Measurements from ENCODE around the gene SLC51A. TPM values are rescaled to one million over a fixed set of nuclear protein-coding genes. Genes with fewer than 3 reads are reported as not detected.
A peak's percentile ranks its signal among the peaks of the same experiment; 100 is the strongest.

SLC51A gene
- total RNA-seq, 2 donors from 2014 or later: not detected

DNA sequence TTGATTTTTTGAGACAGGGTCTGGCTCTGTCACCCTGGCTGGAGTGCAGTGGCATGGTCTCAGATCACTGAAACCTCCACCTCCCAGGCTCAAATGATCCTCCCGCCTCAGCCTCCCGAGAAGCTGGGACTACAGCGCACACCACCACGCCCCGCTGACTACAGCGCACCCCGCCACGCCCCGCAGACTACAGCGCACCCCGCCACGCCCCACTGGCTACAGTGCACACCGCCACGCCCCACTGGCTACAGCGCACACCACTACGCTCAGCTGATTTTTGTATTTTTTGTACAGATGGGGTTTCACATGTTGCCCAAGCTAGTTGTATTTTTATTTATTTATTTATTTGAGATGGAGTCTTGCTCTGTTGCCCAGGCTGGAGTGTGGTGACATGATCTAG, 35.6 kb downstream of the SLC51A start:
- Mint-ChIP-seq H3K27me3 (ENCODE audit: low read depth) (no peaks in the 10 kb centered on the region), H3K9me3 (no peaks in the 10 kb centered on the region), H3K4me1 (ENCODE audit: low read depth) (peaks cover 4% of the 10 kb centered on the region), H3K4me3 (no peak overlapping the region), H3K27ac (no peak overlapping the region), H3K36me3 (ENCODE audit: insufficient read depth in 2 of 2) (peaks cover 2 to 6% of the 10 kb centered on the region in 2 donors)
- DNase-seq (no peak), ATAC-seq (replicated peaks in 1 of 2) (no peak)

DNA sequence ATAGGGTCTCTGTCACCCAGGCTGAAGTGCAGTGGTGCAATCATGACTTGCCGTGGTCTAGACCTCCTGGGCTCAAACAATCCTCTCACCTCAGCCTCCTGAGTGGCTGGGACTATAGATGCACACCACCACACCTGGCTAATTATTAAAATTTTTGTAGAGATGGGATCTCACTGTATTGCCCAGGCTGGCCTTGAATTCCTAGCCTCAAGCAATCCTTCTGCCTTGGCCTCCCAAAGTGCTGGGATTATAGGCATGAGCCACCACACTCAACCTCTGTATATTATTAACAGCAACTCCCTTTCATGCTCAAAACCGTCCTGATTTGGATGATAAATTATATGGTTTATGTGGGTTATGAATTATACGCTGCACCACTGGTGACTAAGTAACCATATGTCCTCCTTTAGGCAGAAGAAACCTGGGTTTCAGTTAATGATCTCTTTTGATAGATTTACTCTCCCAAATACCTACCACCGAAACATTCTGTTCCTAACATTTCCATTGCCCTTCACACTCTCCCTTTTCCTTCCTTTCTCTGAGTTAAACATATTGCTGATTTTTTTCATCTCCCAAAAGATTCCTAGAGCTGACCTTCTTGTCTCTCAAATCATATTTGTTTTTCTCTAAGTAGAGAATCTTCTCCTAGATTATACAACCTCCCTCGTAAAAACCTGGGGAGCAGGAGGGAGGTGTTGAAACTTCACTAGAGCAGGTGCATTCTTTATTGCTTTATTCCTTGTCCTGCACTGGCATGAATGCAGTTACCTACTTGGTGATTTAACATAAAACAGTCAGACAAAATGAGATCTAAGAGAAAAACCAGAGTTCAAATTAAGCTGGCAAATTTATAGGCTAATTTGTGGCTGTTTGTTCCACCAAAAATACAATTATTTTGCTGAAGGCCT, 38.3 kb downstream of the SLC51A start:
- no peaks in the 10 kb centered on the region for H3K27me3 Mint-ChIP-seq (ENCODE audit: low read depth)
- no peaks in the 10 kb centered on the region for H3K9me3 Mint-ChIP-seq
- peak overlapping the region; percentile 0 for H3K27ac Mint-ChIP-seq
- no peak overlapping the region for H3K4me3 Mint-ChIP-seq
- H3K4me1 Mint-ChIP-seq (ENCODE audit: low read depth): peaks cover 9% of the 10 kb centered on the region
- DNase-seq (no peak), ATAC-seq (replicated peaks in 1 of 2) (no peak)
- H3K36me3 Mint-ChIP-seq (ENCODE audit: insufficient read depth in 2 of 2): peaks cover 2 to 5% of the 10 kb centered on the region in 2 donors

DNA sequence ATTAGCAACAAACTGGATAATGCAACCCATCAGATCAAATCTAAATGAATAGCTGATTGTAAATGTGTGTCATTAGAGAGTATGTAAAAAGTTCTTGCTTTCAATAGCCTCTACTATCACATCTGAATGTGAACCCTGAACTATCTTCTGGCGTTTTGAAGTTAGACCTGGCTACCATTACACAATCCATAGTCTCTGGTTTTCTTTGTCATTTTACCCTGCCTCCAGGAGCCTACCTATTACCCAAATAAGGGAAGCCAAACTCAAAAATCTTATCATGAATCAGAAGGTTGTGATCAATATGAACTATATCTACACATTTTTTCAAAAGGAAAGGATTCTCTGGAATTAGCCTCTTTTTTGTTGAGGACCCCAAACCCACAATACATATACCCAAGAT, 39.4 kb downstream of the SLC51A start:
- DNase-seq: no peak
- Mint-ChIP-seq H3K4me1 (ENCODE audit: low read depth) (peaks cover 9% of the 10 kb centered on the region), H3K36me3 (ENCODE audit: insufficient read depth in 2 of 2) (peaks cover 2 to 5% of the 10 kb centered on the region in 2 donors), H3K4me3 (no peak overlapping the region), H3K27ac (no peak overlapping the region), H3K27me3 (ENCODE audit: low read depth) (no peaks in the 10 kb centered on the region), H3K9me3 (no peaks in the 10 kb centered on the region)
- no peak for ATAC-seq (replicated peaks in 1 of 2)

DNA sequence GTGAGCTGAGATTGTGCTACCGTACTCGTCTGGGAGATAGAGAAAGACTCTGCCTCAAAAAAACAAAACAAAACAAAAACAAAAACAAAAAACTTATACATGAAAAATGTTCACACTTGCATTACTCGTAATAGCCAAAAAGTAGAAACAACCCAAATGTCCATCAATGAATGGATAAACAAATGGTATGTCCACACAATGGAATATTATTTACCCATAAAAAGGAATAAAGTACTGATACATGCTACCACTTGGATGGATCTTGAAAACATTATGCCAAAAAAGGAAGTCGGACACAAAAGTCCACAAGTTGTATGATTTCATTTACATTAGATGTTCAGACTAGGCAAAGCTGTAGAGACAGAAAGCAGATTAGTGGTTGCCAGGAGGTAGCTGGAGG, 44.5 kb downstream of the SLC51A start:
- Mint-ChIP-seq H3K27me3 (ENCODE audit: low read depth) (no peaks in the 10 kb centered on the region), H3K4me3 (no peak overlapping the region), H3K36me3 (ENCODE audit: insufficient read depth in 2 of 2) (peaks cover 9 to 10% of the 10 kb centered on the region in 2 donors), H3K27ac (peak overlapping the region; percentile 78), H3K4me1 (ENCODE audit: low read depth) (peaks cover 5% of the 10 kb centered on the region), H3K9me3 (peaks cover 0 to 2% of the 10 kb centered on the region in 2 donors)
- ATAC-seq (replicated peaks in 1 of 2): no peak
- no peak for DNase-seq

DNA sequence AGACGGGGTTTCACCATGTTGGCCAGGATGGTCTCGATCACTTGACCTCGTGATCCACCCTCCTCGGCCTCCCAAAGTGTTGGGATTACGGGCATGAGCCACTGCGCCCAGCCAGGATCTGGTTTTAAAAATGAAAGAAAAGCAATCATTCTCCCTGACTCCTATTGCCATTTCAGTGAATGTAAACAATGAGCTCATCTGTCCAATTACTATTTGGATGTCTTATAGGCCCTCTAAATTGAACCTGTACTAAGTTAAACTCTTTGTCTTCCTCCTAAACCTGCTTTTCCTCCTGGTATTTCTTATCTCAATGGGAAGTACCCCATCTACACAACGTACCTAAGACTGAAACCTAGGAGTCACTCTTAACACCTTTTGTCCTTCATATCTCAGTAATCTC, 47.5 kb downstream of the SLC51A start:
- Mint-ChIP-seq H3K27ac (no peak overlapping the region), H3K36me3 (ENCODE audit: insufficient read depth in 2 of 2) (peaks cover 8 to 12% of the 10 kb centered on the region in 2 donors), H3K4me3 (no peak overlapping the region), H3K4me1 (ENCODE audit: low read depth) (peaks cover 5% of the 10 kb centered on the region), H3K9me3 (peaks cover 0 to 2% of the 10 kb centered on the region in 2 donors), H3K27me3 (ENCODE audit: low read depth) (no peaks in the 10 kb centered on the region)
- ATAC-seq (replicated peaks in 1 of 2): no peak
- DNase-seq: no peak

DNA sequence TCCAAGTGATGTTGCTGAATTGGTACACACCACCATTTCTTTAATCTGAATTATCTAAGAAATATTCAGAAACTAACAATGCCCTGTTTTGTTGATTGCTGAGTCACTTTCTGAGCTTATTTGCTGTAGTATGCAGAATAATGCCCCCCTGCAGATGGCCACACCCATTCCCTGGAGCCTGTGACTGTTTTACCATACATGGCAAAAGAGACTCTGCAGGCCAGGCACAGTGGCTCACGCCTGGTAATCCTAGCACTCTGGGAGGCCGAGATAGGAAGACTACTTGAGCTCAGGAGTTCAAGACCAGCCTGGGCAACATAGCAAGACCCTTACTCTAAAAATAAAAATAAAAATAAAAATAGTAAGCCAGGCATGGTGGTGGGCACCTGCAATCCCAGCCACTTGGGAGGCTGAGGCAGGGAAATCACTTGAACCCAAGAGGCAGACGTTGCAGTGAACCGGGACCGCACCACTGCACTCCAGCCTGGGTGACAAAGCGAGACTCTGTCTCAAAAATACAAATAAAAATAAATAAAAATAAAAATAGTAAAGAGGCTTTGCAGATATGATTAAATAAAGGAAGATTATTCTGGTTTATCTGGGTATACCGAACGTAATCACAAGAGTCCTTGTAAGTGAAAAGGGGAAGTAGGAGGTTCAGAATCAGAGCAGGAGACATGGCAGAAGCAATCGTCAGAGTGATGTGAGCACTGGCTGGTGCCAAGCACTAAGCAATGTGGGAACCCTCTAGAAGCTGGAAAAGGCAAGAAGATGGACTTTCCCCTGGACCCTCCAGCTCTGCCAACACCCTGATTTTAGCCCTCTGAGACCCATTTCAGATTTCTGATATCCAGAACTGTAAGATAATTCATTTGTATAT, 52.2 kb downstream of the SLC51A start:
- no peaks in the 10 kb centered on the region for H3K27me3 Mint-ChIP-seq (ENCODE audit: low read depth)
- H3K9me3 Mint-ChIP-seq: no peaks in the 10 kb centered on the region
- ATAC-seq (replicated peaks in 1 of 2): no peak
- peaks cover 27% of the 10 kb centered on the region for H3K4me1 Mint-ChIP-seq (ENCODE audit: low read depth)
- H3K27ac Mint-ChIP-seq: peak overlapping the region; percentile 63
- H3K4me3 Mint-ChIP-seq: no peak overlapping the region
- H3K36me3 Mint-ChIP-seq (ENCODE audit: insufficient read depth in 2 of 2): peaks cover 15 to 22% of the 10 kb centered on the region in 2 donors
- DNase-seq: no peak

DNA sequence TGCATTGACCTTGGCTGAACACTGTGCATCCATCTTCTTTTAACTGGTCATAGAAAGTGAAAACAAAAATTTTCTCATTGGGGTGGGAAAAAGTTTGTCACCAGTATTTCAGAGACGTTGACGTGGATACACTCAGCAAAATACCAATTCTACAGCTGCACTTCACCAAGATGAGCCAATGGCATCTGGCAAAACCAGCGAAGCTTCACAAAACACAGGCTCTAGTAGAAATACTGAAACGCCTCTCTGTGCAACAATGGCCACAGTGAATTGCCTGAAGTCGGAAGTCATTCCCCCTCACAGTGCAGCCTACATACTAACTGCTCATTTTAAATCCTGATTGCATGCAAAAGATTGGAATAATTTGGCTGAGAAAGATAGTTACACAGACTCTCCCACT, 54.2 kb downstream of the SLC51A start:
- H3K36me3 Mint-ChIP-seq (ENCODE audit: insufficient read depth in 2 of 2): peaks cover 13 to 23% of the 10 kb centered on the region in 2 donors
- no peak for ATAC-seq (replicated peaks in 1 of 2)
- H3K27me3 Mint-ChIP-seq (ENCODE audit: low read depth): no peaks in the 10 kb centered on the region
- H3K4me1 Mint-ChIP-seq (ENCODE audit: low read depth): peaks cover 47% of the 10 kb centered on the region
- peaks cover 0 to 1% of the 10 kb centered on the region in 2 donors for H3K9me3 Mint-ChIP-seq
- DNase-seq: no peak
- peak overlapping the region; percentile 56 for H3K27ac Mint-ChIP-seq
- H3K4me3 Mint-ChIP-seq: no peak overlapping the region

DNA sequence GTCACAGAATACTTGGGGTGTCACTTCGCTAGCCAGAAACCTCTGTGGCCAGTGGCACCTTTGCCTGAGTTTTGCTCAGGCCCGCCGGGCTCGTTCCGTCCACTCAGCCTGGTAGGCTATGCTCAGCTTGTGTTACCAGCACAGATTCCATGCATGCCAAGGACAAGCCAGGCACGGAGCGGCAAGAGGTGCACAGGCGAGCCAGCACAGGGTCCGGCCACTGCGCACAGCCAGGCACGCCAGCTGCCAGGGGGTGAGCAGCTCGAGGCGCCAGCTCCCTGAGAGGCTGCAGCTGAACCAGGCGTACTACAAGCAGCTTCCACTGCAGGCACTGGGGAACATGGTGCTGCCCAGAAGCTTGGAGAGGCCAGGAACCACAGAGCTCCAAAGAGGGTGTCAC, 56.5 kb downstream of the SLC51A start:
- no peaks in the 10 kb centered on the region for H3K27me3 Mint-ChIP-seq (ENCODE audit: low read depth)
- peak overlapping the region; percentile 93 for H3K27ac Mint-ChIP-seq
- ATAC-seq (replicated peaks in 1 of 2) (no peak), DNase-seq (no peak)
- H3K4me1 Mint-ChIP-seq (ENCODE audit: low read depth): peaks cover 65% of the 10 kb centered on the region
- H3K36me3 Mint-ChIP-seq (ENCODE audit: insufficient read depth in 2 of 2): peaks cover 13 to 20% of the 10 kb centered on the region in 2 donors
- peaks cover 0 to 1% of the 10 kb centered on the region in 2 donors for H3K9me3 Mint-ChIP-seq
- H3K4me3 Mint-ChIP-seq: peak overlapping the region; percentile 36 to 60

DNA sequence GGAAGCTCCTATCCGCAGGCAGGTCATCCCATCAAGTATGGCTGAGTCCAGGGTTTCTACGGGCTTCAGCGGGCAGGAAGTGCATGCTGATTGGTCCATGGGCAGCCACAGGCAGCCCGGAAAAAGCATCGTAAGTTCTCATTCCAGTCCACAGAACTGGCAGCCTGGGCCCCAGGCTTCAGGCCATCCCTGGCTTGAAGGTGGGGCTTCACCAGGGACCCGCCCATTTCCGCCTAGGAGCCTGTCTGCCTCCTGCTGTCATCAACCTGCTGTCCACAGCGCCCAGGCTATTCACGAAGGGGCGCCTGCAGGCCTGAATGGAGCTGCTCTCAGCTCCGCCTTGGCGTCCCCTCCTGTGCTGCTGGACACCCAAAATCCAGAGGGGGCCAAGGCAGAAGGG, 57.3 kb downstream of the SLC51A start:
- peaks cover 13 to 23% of the 10 kb centered on the region in 2 donors for H3K36me3 Mint-ChIP-seq (ENCODE audit: insufficient read depth in 2 of 2)
- H3K4me3 Mint-ChIP-seq: peak overlapping the region in 1 of 2 donors; percentile 65
- DNase-seq: peak in 1 of 2 donors; percentile 8

DNA sequence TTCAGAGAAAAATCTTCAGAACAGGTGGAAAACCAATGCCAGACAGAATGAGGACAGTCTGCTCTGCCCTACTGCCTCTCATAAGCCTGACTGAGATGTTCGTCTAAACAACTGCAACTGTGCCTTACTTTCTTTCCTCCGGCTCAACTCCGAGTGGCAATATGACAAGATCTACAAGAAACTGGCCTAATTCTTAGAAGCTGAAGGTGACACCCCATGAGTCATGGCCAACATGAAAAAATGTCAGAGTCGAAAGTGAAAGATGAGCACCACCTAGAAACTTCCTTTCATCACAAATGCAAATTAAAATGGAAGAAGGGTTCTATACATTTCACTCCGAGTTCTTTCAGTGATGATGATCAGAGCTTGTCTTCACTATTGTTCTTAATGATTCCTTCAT, 58.3 kb downstream of the SLC51A start:
- DNase-seq (peak; percentile 75 to 79), ATAC-seq (replicated peaks in 1 of 2) (peak; percentile 89 to 90)
- Mint-ChIP-seq H3K4me3 (peak overlapping the region; percentile 65 to 90), H3K27ac (peak overlapping the region; percentile 97), H3K27me3 (ENCODE audit: low read depth) (no peaks in the 10 kb centered on the region), H3K9me3 (peaks cover 0 to 1% of the 10 kb centered on the region in 2 donors), H3K4me1 (ENCODE audit: low read depth) (peaks cover 83% of the 10 kb centered on the region), H3K36me3 (ENCODE audit: insufficient read depth in 2 of 2) (peaks cover 9 to 18% of the 10 kb centered on the region in 2 donors)

More for the DNA sequence above, 57.3 kb downstream of the SLC51A start:
- peak overlapping the region; percentile 93 for H3K27ac Mint-ChIP-seq
- H3K9me3 Mint-ChIP-seq: peaks cover 0 to 1% of the 10 kb centered on the region in 2 donors
- no peak for ATAC-seq (replicated peaks in 1 of 2)
- H3K4me1 Mint-ChIP-seq (ENCODE audit: low read depth): peaks cover 73% of the 10 kb centered on the region
- no peaks in the 10 kb centered on the region for H3K27me3 Mint-ChIP-seq (ENCODE audit: low read depth)

DNA sequence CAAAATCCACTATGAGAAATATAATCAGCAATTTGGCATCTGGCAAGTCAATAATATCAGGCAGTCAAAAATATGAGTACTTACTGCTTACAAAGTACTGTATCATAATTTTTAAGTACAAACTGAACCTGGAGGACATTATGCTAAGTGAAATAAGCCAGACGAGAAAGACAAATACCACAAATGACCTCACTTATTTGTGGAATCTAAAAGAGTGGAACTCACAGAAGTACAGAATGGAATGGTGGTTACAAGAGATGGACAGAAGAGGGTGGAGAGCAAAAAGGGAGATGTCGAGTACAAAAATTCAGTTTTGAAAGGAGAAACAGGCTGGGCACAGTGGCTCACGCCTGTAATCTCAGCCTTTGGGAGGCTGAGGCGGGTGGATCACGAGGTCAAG, 58.8 kb downstream of the SLC51A start:
- Mint-ChIP-seq H3K36me3 (ENCODE audit: insufficient read depth in 2 of 2) (peaks cover 7 to 18% of the 10 kb centered on the region in 2 donors), H3K27me3 (ENCODE audit: low read depth) (no peaks in the 10 kb centered on the region), H3K4me1 (ENCODE audit: low read depth) (peaks cover 84% of the 10 kb centered on the region), H3K4me3 (peak overlapping the region; percentile 65 to 90), H3K27ac (peak overlapping the region; percentile 97), H3K9me3 (peaks cover 0 to 1% of the 10 kb centered on the region in 2 donors)
- ATAC-seq (replicated peaks in 1 of 2) (no peak), DNase-seq (no peak)

DNA sequence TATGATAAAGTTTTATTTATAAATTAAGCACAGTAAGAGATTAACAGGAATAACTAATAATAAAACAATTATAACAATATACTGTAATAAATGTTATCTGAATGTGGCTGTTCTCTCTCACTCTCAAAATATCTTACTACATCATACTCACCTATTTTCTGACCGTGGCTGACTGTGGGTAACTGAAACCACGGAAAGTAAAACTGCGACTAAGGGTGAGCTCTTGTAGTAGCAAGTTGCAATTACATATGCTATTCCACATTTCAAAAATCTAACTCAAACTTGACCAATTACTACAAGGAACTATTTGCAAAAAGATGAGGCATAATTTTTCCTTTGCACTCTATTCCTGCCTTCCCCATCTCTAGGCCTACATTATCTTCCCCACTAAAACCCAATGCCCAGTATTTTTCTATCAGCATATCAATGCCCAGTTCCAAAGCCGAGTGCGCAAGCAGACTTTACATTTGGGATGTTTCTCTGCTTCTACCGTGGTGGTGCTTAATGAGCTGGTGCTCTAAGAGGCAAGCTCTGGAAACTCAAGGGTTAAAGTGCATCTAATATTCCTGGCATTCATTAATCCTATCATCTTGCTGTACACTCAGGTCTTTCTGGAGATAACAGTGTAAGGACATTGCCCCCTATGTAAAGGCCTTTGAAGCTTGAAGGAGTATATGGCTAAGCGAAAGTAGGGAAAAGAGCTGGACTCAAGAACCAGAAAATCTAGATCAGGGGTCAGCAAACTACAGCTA, 64.5 kb downstream of the SLC51A start:
- Mint-ChIP-seq H3K4me1 (ENCODE audit: low read depth) (peaks cover 81% of the 10 kb centered on the region), H3K9me3 (no peaks in the 10 kb centered on the region), H3K27me3 (ENCODE audit: low read depth) (no peaks in the 10 kb centered on the region), H3K4me3 (peak overlapping the region; percentile 1 to 48), H3K36me3 (ENCODE audit: insufficient read depth in 2 of 2) (peaks cover 0 to 6% of the 10 kb centered on the region in 2 donors), H3K27ac (peak overlapping the region; percentile 3)
- peak; percentile 61 to 63 for ATAC-seq (replicated peaks in 1 of 2)
- DNase-seq: peak; percentile 49 to 52
